ENCODE measurements around the gene EP400.

GRCh38 chr12:132018193-132018916 lies 68.6 kb downstream of the EP400 start:
- TF ChIP-seq CTCF (IDR thresholded peaks at IDR 0.05 in 2 of 3, conservative IDR thresholded peaks at IDR 0.05 in 1 of 3; ENCODE audit: insufficient read depth in 2 of 3, low read depth in 1 of 3, low read length in 3 of 3): no peak
- no peak for TF ChIP-seq MXI1 (IDR thresholded peaks at IDR 0.05; ENCODE audit: low read depth, low read length)
- TF ChIP-seq EZH2 (IDR thresholded peaks at IDR 0.05; ENCODE audit: borderline replicate concordance, low read depth, low read length): no peak
- TF ChIP-seq SMAD1 (IDR thresholded peaks at IDR 0.05; ENCODE audit: low read depth, low read length, partially characterized antibody): no peak
- no peak for TF ChIP-seq ZNF146 (CRISPR knock-in tag; IDR thresholded peaks at IDR 0.05; ENCODE audit: unreplicated experiment)
- no peak for TF ChIP-seq MAFK (IDR thresholded peaks at IDR 0.05; ENCODE audit: low read length)
- TF ChIP-seq TOE1 (IDR thresholded peaks at IDR 0.05; ENCODE audit: borderline replicate concordance): no peak
- TF ChIP-seq TOE1 (CRISPR knock-in tag; IDR thresholded peaks at IDR 0.05; ENCODE audit: borderline replicate concordance, low read depth): no peak
- no peak for TF ChIP-seq CHD2 (IDR thresholded peaks at IDR 0.05; ENCODE audit: low read depth, low read length)
- no peak for TF ChIP-seq EP300 (IDR thresholded peaks at IDR 0.05; ENCODE audit: low read length)
- no peak for TF ChIP-seq RAD21 (CRISPR knock-in tag; conservative IDR thresholded peaks at IDR 0.05 in 1 of 2, IDR thresholded peaks at IDR 0.05 in 1 of 2)
- no peak for TF ChIP-seq ETS2 (tag; IDR thresholded peaks at IDR 0.05; ENCODE audit: borderline replicate concordance, poor library complexity, severe bottlenecking)
- TF ChIP-seq ZNF699 (CRISPR knock-in tag; IDR thresholded peaks at IDR 0.05; ENCODE audit: insufficient replicate concordance): no peak
